ENCODE measurements around the gene KIF16B. TPM values are rescaled to one million over a fixed set of nuclear protein-coding genes. Genes with fewer than 3 reads are reported as not detected.

The KIF16B gene
- total and polyA plus RNA-seq, 2 of the 13 experiments (the other 11 are each of a cell fraction or from before 2014, with no cell fraction given): 6.9 to 18.0 TPM

DNA sequence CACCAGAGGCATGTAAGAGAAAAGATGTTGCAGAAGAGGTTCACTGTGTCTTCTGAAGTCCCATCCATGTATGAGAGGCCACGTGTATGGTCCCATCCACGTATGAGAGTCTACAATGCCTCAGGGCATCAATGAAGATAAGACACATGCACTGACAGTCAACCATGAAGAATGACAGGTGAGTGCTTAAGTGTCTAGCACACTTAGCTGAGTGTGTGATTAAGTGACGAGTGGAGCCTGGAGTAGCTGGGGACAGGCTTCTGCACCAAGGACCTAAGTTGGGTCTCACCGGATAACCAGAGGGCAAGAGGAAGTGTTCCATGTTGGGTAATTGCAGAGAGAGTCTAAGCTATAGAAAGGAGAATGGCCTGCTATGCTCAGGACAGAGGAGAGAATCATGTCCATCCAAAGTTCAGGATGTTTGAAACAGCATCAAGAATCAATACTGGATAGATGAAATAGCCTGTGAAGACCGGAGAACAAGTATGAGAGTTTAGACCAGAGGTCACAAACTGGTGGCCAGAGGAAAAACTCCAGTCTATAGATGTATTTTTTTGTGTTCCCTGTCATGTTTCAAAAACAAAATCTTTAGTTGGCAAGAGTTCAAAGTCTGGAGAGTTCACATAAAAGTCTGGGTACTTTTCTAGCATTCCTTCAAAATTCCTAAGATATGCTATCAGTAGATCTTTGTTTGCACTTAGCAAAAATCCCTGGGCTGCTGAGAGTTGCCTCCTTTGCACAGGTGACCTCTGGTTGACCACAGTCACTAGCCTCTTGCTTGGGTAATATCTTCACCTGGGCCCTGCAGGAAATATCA, 165.8 kb downstream of the KIF16B start (continued):
- TF ChIP-seq SOX13 (IDR thresholded peaks at IDR 0.05) (no peak), SOX13 (CRISPR knock-in tag; conservative IDR thresholded peaks at IDR 0.05 in 1 of 2, IDR thresholded peaks at IDR 0.05 in 1 of 2) (0 out of 4 replicates have a peak, but pooled peaks of 1 of the 2 experiments have one; percentile 26), TCF7 (IDR thresholded peaks at IDR 0.05; ENCODE audit: low read depth) (peak; percentile 41; the same call in 1 of the 2 replicates), SRSF9 (IDR thresholded peaks at IDR 0.05; ENCODE audit: borderline replicate concordance, insufficient read depth, low read depth, low read length, poor library complexity, severe bottlenecking) (no peak), SSRP1 (CRISPR knock-in tag; IDR thresholded peaks at IDR 0.05) (no peak), NCOR1 (IDR thresholded peaks at IDR 0.05; ENCODE audit: borderline replicate concordance, low read length) (peak; percentile 61), ZNF432 (CRISPR knock-in tag; IDR thresholded peaks at IDR 0.05; ENCODE audit: borderline replicate concordance) (no peak), YY1 (IDR thresholded peaks at IDR 0.05; ENCODE audit: insufficient read depth, insufficient replicate concordance, low read depth, low read length) (no peak), CREM (IDR thresholded peaks at IDR 0.05) (peak; percentile 26; the same call in 1 of the 2 replicates), CREM (CRISPR knock-in tag; IDR thresholded peaks at IDR 0.05) (no peak), ZNF451 (CRISPR knock-in tag; IDR thresholded peaks at IDR 0.05) (no peak), MTA1 (CRISPR knock-in tag; IDR thresholded peaks at IDR 0.05; ENCODE audit: borderline replicate concordance) (no peak), FOXJ3 (CRISPR knock-in tag; IDR thresholded peaks at IDR 0.05; ENCODE audit: borderline replicate concordance) (peak; percentile 64; the same call in 1 of the 2 replicates), ZMYM4 (CRISPR knock-in tag; IDR thresholded peaks at IDR 0.05) (peak; percentile 50; the same call in 1 of the 2 replicates)
- TF ChIP-seq, protein P1, sequence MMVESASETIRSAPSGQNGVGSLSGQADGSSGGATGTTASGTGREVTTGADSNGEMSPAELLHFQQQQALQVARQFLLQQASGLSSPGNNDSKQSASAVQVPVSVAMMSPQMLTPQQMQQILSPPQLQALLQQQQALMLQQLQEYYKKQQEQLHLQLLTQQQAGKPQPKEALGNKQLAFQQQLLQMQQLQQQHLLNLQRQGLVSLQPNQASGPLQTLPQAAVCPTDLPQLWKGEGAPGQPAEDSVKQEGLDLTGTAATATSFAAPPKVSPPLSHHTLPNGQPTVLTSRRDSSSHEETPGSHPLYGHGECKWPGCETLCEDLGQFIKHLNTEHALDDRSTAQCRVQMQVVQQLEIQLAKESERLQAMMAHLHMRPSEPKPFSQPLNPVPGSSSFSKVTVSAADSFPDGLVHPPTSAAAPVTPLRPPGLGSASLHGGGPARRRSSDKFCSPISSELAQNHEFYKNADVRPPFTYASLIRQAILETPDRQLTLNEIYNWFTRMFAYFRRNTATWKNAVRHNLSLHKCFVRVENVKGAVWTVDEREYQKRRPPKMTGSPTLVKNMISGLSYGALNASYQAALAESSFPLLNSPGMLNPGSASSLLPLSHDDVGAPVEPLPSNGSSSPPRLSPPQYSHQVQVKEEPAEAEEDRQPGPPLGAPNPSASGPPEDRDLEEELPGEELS (CRISPR knock-in tag; IDR thresholded peaks at IDR 0.05): 0 out of 2 replicates have a peak, but pooled peaks have one; percentile 24
- TF ChIP-seq, protein P2, sequence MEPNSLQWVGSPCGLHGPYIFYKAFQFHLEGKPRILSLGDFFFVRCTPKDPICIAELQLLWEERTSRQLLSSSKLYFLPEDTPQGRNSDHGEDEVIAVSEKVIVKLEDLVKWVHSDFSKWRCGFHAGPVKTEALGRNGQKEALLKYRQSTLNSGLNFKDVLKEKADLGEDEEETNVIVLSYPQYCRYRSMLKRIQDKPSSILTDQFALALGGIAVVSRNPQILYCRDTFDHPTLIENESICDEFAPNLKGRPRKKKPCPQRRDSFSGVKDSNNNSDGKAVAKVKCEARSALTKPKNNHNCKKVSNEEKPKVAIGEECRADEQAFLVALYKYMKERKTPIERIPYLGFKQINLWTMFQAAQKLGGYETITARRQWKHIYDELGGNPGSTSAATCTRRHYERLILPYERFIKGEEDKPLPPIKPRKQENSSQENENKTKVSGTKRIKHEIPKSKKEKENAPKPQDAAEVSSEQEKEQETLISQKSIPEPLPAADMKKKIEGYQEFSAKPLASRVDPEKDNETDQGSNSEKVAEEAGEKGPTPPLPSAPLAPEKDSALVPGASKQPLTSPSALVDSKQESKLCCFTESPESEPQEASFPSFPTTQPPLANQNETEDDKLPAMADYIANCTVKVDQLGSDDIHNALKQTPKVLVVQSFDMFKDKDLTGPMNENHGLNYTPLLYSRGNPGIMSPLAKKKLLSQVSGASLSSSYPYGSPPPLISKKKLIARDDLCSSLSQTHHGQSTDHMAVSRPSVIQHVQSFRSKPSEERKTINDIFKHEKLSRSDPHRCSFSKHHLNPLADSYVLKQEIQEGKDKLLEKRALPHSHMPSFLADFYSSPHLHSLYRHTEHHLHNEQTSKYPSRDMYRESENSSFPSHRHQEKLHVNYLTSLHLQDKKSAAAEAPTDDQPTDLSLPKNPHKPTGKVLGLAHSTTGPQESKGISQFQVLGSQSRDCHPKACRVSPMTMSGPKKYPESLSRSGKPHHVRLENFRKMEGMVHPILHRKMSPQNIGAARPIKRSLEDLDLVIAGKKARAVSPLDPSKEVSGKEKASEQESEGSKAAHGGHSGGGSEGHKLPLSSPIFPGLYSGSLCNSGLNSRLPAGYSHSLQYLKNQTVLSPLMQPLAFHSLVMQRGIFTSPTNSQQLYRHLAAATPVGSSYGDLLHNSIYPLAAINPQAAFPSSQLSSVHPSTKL (CRISPR knock-in tag; IDR thresholded peaks at IDR 0.05): peak; percentile 66
- TF ChIP-seq, protein P3, sequence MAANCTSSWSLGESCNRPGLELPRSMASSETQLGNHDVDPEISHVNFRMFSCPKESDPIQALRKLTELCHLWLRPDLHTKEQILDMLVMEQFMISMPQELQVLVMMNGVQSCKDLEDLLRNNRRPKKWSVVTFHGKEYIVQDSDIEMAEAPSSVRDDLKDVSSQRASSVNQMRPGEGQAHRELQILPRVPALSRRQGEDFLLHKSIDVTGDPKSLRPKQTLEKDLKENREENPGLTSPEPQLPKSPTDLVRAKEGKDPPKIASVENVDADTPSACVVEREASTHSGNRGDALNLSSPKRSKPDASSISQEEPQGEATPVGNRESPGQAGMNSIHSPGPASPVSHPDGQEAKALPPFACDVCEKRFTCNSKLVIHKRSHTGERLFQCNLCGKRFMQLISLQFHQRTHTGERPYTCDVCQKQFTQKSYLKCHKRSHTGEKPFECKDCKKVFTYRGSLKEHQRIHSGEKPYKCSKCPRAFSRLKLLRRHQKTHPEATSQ (CRISPR knock-in tag; IDR thresholded peaks at IDR 0.05; ENCODE audit: borderline replicate concordance): no peak
- TF ChIP-seq, protein P4, sequence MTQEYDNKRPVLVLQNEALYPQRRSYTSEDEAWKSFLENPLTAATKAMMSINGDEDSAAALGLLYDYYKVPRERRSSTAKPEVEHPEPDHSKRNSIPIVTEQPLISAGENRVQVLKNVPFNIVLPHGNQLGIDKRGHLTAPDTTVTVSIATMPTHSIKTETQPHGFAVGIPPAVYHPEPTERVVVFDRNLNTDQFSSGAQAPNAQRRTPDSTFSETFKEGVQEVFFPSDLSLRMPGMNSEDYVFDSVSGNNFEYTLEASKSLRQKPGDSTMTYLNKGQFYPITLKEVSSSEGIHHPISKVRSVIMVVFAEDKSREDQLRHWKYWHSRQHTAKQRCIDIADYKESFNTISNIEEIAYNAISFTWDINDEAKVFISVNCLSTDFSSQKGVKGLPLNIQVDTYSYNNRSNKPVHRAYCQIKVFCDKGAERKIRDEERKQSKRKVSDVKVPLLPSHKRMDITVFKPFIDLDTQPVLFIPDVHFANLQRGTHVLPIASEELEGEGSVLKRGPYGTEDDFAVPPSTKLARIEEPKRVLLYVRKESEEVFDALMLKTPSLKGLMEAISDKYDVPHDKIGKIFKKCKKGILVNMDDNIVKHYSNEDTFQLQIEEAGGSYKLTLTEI (CRISPR knock-in tag; conservative IDR thresholded peaks at IDR 0.05): no peak
